ENCODE measurements around the gene CEP20. TPM values are rescaled to one million over a fixed set of nuclear protein-coding genes. Genes with fewer than 3 reads are reported as not detected.
A peak's percentile ranks its signal among the peaks of the same experiment; 100 is the strongest.

Gene CEP20
- total RNA-seq, 1 experiment from 2014 or later: 37.0 TPM

DNA sequence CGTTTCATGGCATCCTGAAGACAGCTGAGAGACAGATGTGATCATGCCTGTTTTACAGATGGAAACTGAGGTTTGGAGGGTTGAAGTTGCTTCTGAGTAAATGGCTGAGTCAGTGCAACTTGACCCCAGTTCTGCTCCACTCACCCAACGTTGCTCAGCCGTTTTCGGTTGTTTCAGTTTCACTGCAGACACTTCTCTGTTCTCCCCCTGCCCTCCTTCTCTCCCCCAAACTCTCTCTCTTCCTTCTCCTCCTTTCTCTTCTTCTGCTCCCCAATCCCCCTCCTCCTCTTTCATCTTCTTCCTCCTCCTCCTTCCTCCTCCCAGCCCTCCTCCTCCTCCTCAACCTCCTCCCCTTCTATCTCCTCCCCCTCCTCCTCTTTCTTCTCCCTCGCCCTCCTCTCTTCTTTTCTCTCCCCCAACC is 9.4 kb upstream of the CEP20 start:
- peaks cover 37% of the 10 kb centered on the region for H3K4me1 ChIP-seq (ENCODE audit: insufficient read depth, low read length)
- intact Hi-C loops (cut with micrococcal nuclease): no loop called here
- no peaks in the 10 kb centered on the region for H3K27me3 ChIP-seq (ENCODE audit: low read length)
- peak overlapping the region; percentile 49; the same call in 1 of the 2 replicates for H3K4me3 ChIP-seq (ENCODE audit: low read length)
- H3K9me3 ChIP-seq (ENCODE audit: low read length): no peaks in the 10 kb centered on the region
- H3K4me2 ChIP-seq (ENCODE audit: low read length): peak overlapping the region; percentile 71
- no TSS peak for BruUV-seq (replicated peaks)
- no peaks in the 10 kb centered on the region for H3F3A ChIP-seq (ENCODE audit: low read length, unreplicated experiment)
- peak overlapping the region; percentile 70 for H3K27ac ChIP-seq (ENCODE audit: low read length)
- peak overlapping the region; percentile 65 for H2AFZ ChIP-seq (ENCODE audit: low read length)
- peak overlapping the region; percentile 30 for H3K9ac ChIP-seq (ENCODE audit: low read length)
- ATAC-seq: 0 out of 2 replicates have a peak, but pooled peaks have one; percentile 7
- no peak for TF ChIP-seq EZH2phosphoT487 (IDR thresholded peaks at IDR 0.05; ENCODE audit: borderline replicate concordance, low read length)
- TF ChIP-seq, protein P1, sequence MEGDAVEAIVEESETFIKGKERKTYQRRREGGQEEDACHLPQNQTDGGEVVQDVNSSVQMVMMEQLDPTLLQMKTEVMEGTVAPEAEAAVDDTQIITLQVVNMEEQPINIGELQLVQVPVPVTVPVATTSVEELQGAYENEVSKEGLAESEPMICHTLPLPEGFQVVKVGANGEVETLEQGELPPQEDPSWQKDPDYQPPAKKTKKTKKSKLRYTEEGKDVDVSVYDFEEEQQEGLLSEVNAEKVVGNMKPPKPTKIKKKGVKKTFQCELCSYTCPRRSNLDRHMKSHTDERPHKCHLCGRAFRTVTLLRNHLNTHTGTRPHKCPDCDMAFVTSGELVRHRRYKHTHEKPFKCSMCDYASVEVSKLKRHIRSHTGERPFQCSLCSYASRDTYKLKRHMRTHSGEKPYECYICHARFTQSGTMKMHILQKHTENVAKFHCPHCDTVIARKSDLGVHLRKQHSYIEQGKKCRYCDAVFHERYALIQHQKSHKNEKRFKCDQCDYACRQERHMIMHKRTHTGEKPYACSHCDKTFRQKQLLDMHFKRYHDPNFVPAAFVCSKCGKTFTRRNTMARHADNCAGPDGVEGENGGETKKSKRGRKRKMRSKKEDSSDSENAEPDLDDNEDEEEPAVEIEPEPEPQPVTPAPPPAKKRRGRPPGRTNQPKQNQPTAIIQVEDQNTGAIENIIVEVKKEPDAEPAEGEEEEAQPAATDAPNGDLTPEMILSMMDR (conservative IDR thresholded peaks at IDR 0.05; ENCODE audit: low read depth, low read length): no peak
- no peak for TF ChIP-seq EZH2 (IDR thresholded peaks at IDR 0.05; ENCODE audit: low read length, unreplicated experiment)
- peak; percentile 38 for DNase-seq
- H3K79me2 ChIP-seq (ENCODE audit: low read length): no peaks in the 10 kb centered on the region
- no peaks in the 10 kb centered on the region for H3K9me2 ChIP-seq (replicated peaks; ENCODE audit: low read length)
- ChIA-PET POLR2A (ENCODE audit: unreplicated experiment) (no interaction called here), CTCF (no interaction called here)
- no peaks in the 10 kb centered on the region for H4K20me1 ChIP-seq (ENCODE audit: low read length)
- no peaks in the 10 kb centered on the region for H3K36me3 ChIP-seq (ENCODE audit: low read depth, low read length)

DNA sequence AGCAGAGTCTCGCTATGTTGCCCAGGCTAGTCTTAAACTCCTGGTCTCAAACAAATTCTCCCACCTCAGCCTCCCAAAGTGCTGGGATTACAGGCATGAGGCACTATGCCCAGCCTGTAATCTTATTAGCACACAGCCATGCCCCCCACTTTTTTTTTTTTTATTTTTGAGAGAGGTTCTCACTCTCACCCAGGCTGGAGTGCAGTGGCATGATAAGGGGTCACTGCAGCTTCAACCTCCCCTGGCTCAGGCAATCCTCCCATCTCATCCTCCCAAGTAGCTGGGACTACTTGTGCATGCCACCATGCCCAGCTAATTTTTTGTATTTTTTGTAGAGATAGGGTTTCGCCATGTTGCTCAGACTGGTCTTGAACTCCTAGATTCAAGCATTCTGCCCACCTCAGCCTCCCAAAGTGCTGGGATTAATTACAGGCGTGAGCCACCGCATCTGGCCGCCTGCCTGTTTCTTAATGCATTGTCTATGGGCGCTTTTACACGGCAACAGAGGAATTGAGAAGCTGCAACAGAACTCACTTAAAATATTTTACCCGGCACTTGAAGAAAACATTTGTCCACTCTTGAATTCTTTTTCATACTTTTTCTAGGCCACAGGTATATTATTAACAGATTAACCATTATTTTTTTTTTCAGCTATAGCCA is 8.8 kb upstream of the CEP20 start:
- H3K27ac ChIP-seq (ENCODE audit: low read length): peak overlapping the region; percentile 70; the same call in 1 of the 2 replicates
- H4K20me1 ChIP-seq (ENCODE audit: low read length): no peaks in the 10 kb centered on the region
- DNase-seq (no peak), ATAC-seq (no peak)
- CTCF ChIA-PET: no interaction called here
- intact Hi-C loops (cut with micrococcal nuclease): no loop called here
- no peaks in the 10 kb centered on the region for H3K36me3 ChIP-seq (ENCODE audit: low read depth, low read length)
- TF ChIP-seq, protein P1 (conservative IDR thresholded peaks at IDR 0.05; ENCODE audit: low read depth, low read length): no peak
- peak overlapping the region; percentile 71 for H3K4me2 ChIP-seq (ENCODE audit: low read length)
- no TSS peak for BruUV-seq (replicated peaks)
- POLR2A ChIA-PET (ENCODE audit: unreplicated experiment): no interaction called here
- no peak overlapping the region; the same call in 1 of the 2 replicates for H2AFZ ChIP-seq (ENCODE audit: low read length)
- H3K9ac ChIP-seq (ENCODE audit: low read length): no peak overlapping the region
- H3F3A ChIP-seq (ENCODE audit: low read length, unreplicated experiment): no peaks in the 10 kb centered on the region
- peak overlapping the region; percentile 49; the same call in 1 of the 2 replicates for H3K4me3 ChIP-seq (ENCODE audit: low read length)
- H3K4me1 ChIP-seq (ENCODE audit: insufficient read depth, low read length): peaks cover 37% of the 10 kb centered on the region
- no peaks in the 10 kb centered on the region for H3K27me3 ChIP-seq (ENCODE audit: low read length)
- H3K9me3 ChIP-seq (ENCODE audit: low read length): no peaks in the 10 kb centered on the region
- no peaks in the 10 kb centered on the region for H3K9me2 ChIP-seq (replicated peaks; ENCODE audit: low read length)
- no peaks in the 10 kb centered on the region for H3K79me2 ChIP-seq (ENCODE audit: low read length)

DNA sequence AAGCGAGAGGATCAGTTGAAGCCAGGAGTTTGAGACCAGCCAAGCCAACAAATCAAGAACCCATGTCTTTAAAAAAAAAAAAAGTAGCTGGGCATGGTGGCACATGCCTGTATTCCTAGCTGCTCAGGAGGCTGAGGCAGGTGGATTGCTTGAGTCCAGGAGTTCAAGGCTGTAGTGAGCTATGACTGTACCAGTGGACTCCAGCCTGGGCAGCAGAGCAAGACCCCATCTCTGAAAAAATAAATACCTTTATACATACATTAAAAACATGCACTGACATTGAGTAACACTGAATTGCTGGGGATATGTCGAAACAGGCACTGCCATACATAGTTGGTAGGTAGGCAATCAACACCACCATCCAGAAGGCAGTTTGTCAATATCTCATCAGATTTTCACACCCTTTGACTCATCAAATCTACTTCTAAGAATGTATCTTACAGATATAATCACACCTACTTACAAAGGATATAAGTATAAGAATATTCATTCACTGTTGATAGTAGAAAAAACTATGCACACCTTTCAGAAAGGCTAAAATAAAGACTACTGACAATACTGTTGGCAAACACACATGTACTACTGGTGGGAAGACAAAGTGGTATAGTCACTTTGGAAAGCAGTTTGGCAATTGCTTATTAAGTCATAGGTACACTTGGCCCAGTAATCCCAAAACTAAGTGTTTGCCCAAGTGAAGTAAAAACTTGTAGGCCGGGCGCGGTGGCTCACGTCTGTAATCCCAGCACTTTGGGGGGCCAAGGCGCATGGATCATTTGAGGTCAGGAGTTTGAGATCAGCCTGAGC is 6.4 kb upstream of the CEP20 start:
- intact Hi-C loops (cut with micrococcal nuclease): no loop called here
- Histone ChIP-seq H3K4me2 (ENCODE audit: low read length) (no peak overlapping the region), H3K9ac (ENCODE audit: low read length) (no peak overlapping the region), H3K79me2 (ENCODE audit: low read length) (no peaks in the 10 kb centered on the region), H3K9me2 (replicated peaks; ENCODE audit: low read length) (no peaks in the 10 kb centered on the region), H3K27me3 (ENCODE audit: low read length) (no peaks in the 10 kb centered on the region), H4K20me1 (ENCODE audit: low read length) (no peaks in the 10 kb centered on the region), H3K27ac (ENCODE audit: low read length) (no peak overlapping the region), H3K9me3 (ENCODE audit: low read length) (no peaks in the 10 kb centered on the region), H3K4me3 (ENCODE audit: low read length) (no peak overlapping the region), H2AFZ (ENCODE audit: low read length) (no peak overlapping the region), H3K4me1 (ENCODE audit: insufficient read depth, low read length) (peaks cover 22% of the 10 kb centered on the region), H3K36me3 (ENCODE audit: low read depth, low read length) (no peaks in the 10 kb centered on the region), H3F3A (ENCODE audit: low read length, unreplicated experiment) (no peaks in the 10 kb centered on the region)
- ChIA-PET POLR2A (ENCODE audit: unreplicated experiment) (no interaction called here), CTCF (no interaction called here)
- DNase-seq: no peak
- BruUV-seq (replicated peaks): no TSS peak
- ATAC-seq: no peak
- TF ChIP-seq, protein P1 (conservative IDR thresholded peaks at IDR 0.05; ENCODE audit: low read depth, low read length): no peak
- no peak for TF ChIP-seq EZH2phosphoT487 (IDR thresholded peaks at IDR 0.05; ENCODE audit: borderline replicate concordance, low read length)
- no peak for TF ChIP-seq EZH2 (IDR thresholded peaks at IDR 0.05; ENCODE audit: low read length, unreplicated experiment)
